Stimulated activated naive CD4-positive, alpha-beta T cell (primary cell): ENCODE results near the gene HM13.
"Not testable (repeated sequence)": the region's sequence is repeated elsewhere in the genome, so short reads cannot be mapped to it uniquely, and the experiment has no call there.

Experiments
- DNase-seq, 6 experiments: peaks; one replicate each; lab custom pipeline; 2025; lab: John Stamatoyannopoulos, UW

Gene HM13

GRCh38 chr20:31502884-31503673 is 11.2 kb upstream of the HM13 start:
- peak; percentile 33 to 69 (median 58) for DNase-seq

GRCh38 chr20:31505903-31506302 is 8.3 kb upstream of the HM13 start:
- DNase-seq: no peak

GRCh38 chr20:31508517-31509244 is 5.6 kb upstream of the HM13 start:
- no peak for DNase-seq

GRCh38 chr20:31515072-31515774 is 981 bp downstream of the HM13 start:
- no peak for DNase-seq

- no peak for DNase-seq
Measured at GRCh38 chr20:31515775-31516107, 1.5 kb downstream of the HM13 start.

- DNase-seq: no peak
Measured at GRCh38 chr20:31516166-31516565, 1.9 kb downstream of the HM13 start.

GRCh38 chr20:31516651-31517050 is 2.4 kb downstream of the HM13 start:
- DNase-seq: no peak

- DNase-seq: no peak
Measured at GRCh38 chr20:31517373-31517772, 3.1 kb downstream of the HM13 start.

- not testable (repeated sequence) for DNase-seq
Measured at GRCh38 chr20:31521267-31521666, 7.0 kb downstream of the HM13 start.

GRCh38 chr20:31522731-31523130 is 8.5 kb downstream of the HM13 start:
- DNase-seq: no peak

GRCh38 chr20:31523361-31524283 is 9.4 kb downstream of the HM13 start:
- DNase-seq: no peak

GRCh38 chr20:31527266-31527665 is 13.0 kb downstream of the HM13 start:
- no peak for DNase-seq

- no peak for DNase-seq
Measured at GRCh38 chr20:31535298-31535697, 21.1 kb downstream of the HM13 start.

GRCh38 chr20:31536575-31536974 is 22.3 kb downstream of the HM13 start:
- DNase-seq: no peak

- DNase-seq: no peak
Measured at GRCh38 chr20:31537116-31537871, 23.1 kb downstream of the HM13 start.

GRCh38 chr20:31537890-31538289 is 23.6 kb downstream of the HM13 start:
- DNase-seq: no peak

GRCh38 chr20:31538326-31538725 is 24.1 kb downstream of the HM13 start:
- no peak for DNase-seq

GRCh38 chr20:31539636-31540035 is 25.4 kb downstream of the HM13 start:
- DNase-seq: not testable (repeated sequence)

- no peak for DNase-seq
Measured at GRCh38 chr20:31540406-31540805, 26.2 kb downstream of the HM13 start.

GRCh38 chr20:31542201-31542842 is 28.1 kb downstream of the HM13 start:
- DNase-seq: no peak

GRCh38 chr20:31542963-31543362 is 28.7 kb downstream of the HM13 start:
- no peak for DNase-seq
